HG03175 (cell line): ENCODE results near the gene ZMIZ1.

Source experiments
- ATAC-seq: cut with Tn5 transposase; IDR thresholded peaks from one replicate; pipeline ENCODE4 v1.9.1; 2021; ENCODE audit warnings: mild to moderate bottlenecking, moderate library complexity; ENCODE audit not compliant: unreplicated experiment

The ZMIZ1 gene

GRCh38 chr10:79193694-79194382, 125.1 kb downstream of the ZMIZ1 start:
- ATAC-seq = no peak

- ATAC-seq = peak; percentile 78
These were observed 126.5 kb downstream of the ZMIZ1 start for GRCh38 chr10:79195091-79195923.

- ATAC-seq = peak; percentile 57
These were observed 128.0 kb downstream of the ZMIZ1 start for GRCh38 chr10:79196470-79197461.

- no peak for ATAC-seq
These were observed 128.8 kb downstream of the ZMIZ1 start for GRCh38 chr10:79197558-79197957.

- ATAC-seq = no peak
These were observed 131.6 kb downstream of the ZMIZ1 start for GRCh38 chr10:79200346-79200745.

GRCh38 chr10:79201706-79202105, 132.9 kb downstream of the ZMIZ1 start:
- no peak for ATAC-seq

- ATAC-seq = no peak
These were observed 133.6 kb downstream of the ZMIZ1 start for GRCh38 chr10:79202188-79203013.

GRCh38 chr10:79203014-79203644, 134.4 kb downstream of the ZMIZ1 start:
- ATAC-seq = no peak

GRCh38 chr10:79203833-79204232, 135.1 kb downstream of the ZMIZ1 start:
- no peak for ATAC-seq

- ATAC-seq = no peak
These were observed 137.7 kb downstream of the ZMIZ1 start for GRCh38 chr10:79206300-79207095.

GRCh38 chr10:79207096-79207357, 138.3 kb downstream of the ZMIZ1 start:
- ATAC-seq = no peak

GRCh38 chr10:79207726-79208125, 139.0 kb downstream of the ZMIZ1 start:
- no peak for ATAC-seq

GRCh38 chr10:79208251-79208983, 139.7 kb downstream of the ZMIZ1 start:
- no peak for ATAC-seq

- ATAC-seq = no peak
These were observed 140.6 kb downstream of the ZMIZ1 start for GRCh38 chr10:79209340-79209739.

- ATAC-seq = no peak
These were observed 141.1 kb downstream of the ZMIZ1 start for GRCh38 chr10:79209831-79210230.

- ATAC-seq = no peak
These were observed 141.9 kb downstream of the ZMIZ1 start for GRCh38 chr10:79210672-79211071.

GRCh38 chr10:79211616-79212015, 142.8 kb downstream of the ZMIZ1 start:
- ATAC-seq = no peak

- no peak for ATAC-seq
These were observed 146.8 kb downstream of the ZMIZ1 start for GRCh38 chr10:79215531-79215930.
